Measurements from ENCODE around the gene JMJD8. TPM values are rescaled to one million over a fixed set of nuclear protein-coding genes. Genes with fewer than 3 reads are reported as not detected.

The JMJD8 gene
- total RNA-seq, 1 donor from 2014 or later: 28.8 TPM

Other genes with a start within 250 kb of the JMJD8 start
- gene CAPN15, start 156.6 kb downstream of the JMJD8 start, total RNA-seq: 39.0 and 40.7 TPM in 2 replicates
- gene PRR35, start 123.9 kb downstream of the JMJD8 start, total RNA-seq: not detected in 2 replicates
- 0.71 and 2.1 TPM in 2 replicates for gene NHLRC4, start 117.3 kb downstream of the JMJD8 start, total RNA-seq
- 21.0 and 24.1 TPM in 2 replicates for gene PIGQ, start 114.4 kb downstream of the JMJD8 start, total RNA-seq
- 11.9 and 12.9 TPM in 2 replicates for gene RAB40C, start 94.3 kb downstream of the JMJD8 start, total RNA-seq
- gene WFIKKN1, start 53.3 kb downstream of the JMJD8 start, total RNA-seq: 0.07 TPM in 2 replicates
- 61.9 and 101 TPM in 2 replicates for gene METTL26, start 48.0 kb downstream of the JMJD8 start, total RNA-seq
- gene MCRIP2, start 42.5 kb downstream of the JMJD8 start, total RNA-seq: 14.2 and 22.3 TPM in 2 replicates
- gene WDR90, start 35.0 kb downstream of the JMJD8 start, total RNA-seq: 10.7 and 14.8 TPM in 2 replicates
- 36.0 and 37.2 TPM in 2 replicates for gene RHOT2, start 16.2 kb downstream of the JMJD8 start, total RNA-seq
- gene RHBDL1, start 8.7 kb downstream of the JMJD8 start, total RNA-seq: 0.71 and 0.73 TPM in 2 replicates
- gene STUB1, start 3.9 kb downstream of the JMJD8 start, total RNA-seq: 131 and 146 TPM in 2 replicates
- 4.0 and 4.7 TPM in 2 replicates for gene WDR24, start 6.1 kb upstream of the JMJD8 start, total RNA-seq
- gene FBXL16, start 21.5 kb upstream of the JMJD8 start, total RNA-seq: 0.04 and 0.20 TPM in 2 replicates
- gene METRN, start 30.8 kb upstream of the JMJD8 start, total RNA-seq: 30.9 and 68.3 TPM in 2 replicates
- 23.1 and 28.8 TPM in 2 replicates for gene ANTKMT, start 36.8 kb upstream of the JMJD8 start, total RNA-seq
- gene CCDC78, start 42.1 kb upstream of the JMJD8 start, total RNA-seq: 1.3 and 1.4 TPM in 2 replicates
- 6.4 and 17.6 TPM in 2 replicates for gene HAGHL, start 42.8 kb upstream of the JMJD8 start, total RNA-seq
- gene CIAO3, start 56.7 kb upstream of the JMJD8 start, total RNA-seq: 32.9 and 48.5 TPM in 2 replicates
- not detected in 2 replicates for gene MSLN, start 76.4 kb upstream of the JMJD8 start, total RNA-seq
- 41.9 and 45.0 TPM in 2 replicates for gene RPUSD1, start 104.0 kb upstream of the JMJD8 start, total RNA-seq
- gene CHTF18, start 104.3 kb upstream of the JMJD8 start, total RNA-seq: 14.2 and 21.4 TPM in 2 replicates
- not detected in 2 replicates for gene GNG13, start 116.4 kb upstream of the JMJD8 start, total RNA-seq